GM12878 (cell line): Measurements from ENCODE around the gene MARVELD2. TPM values are rescaled to one million over a fixed set of nuclear protein-coding genes. Genes with fewer than 3 reads are reported as not detected.

Experiments
- ATAC-seq: fragments of 200-7000 bp; cut with Tn5 transposase; 3 replicates; pipeline ENCODE4 v1.9.1; 2020; ENCODE audit warnings: mild to moderate bottlenecking, moderate library complexity
- BruUV-seq: library from RNA; stranded (reverse); fragments of 400-500 nt; replicated peaks from 2 replicates; lab custom pipeline; 2021; lab: Mats Ljungman, UMichigan
- CTCF ChIA-PET: fragments of 300-600 bp; sonication (Branson Sonifier 250); formaldehyde crosslinking; extraction: SDS; loops from one replicate; lab custom pipeline; 2021; ENCODE audit warnings: inconsistent platforms; lab: Yijun Ruan, JAX
- POLR2A ChIA-PET: fragments of 350-600 bp; formaldehyde crosslinking; extraction: SDS; loops from one replicate; lab custom pipeline; 2021; ENCODE audit warnings: inconsistent platforms; lab: Charles Lee
- RAD21 ChIA-PET: fragments of 300-600 bp; sonication (Branson Sonifier 250); formaldehyde crosslinking; loops from one replicate; lab custom pipeline; 2023; ENCODE audit warnings: antibody characterized with exemption; ENCODE audit not compliant: unreplicated experiment; lab: Charles Lee
- SMC1A ChIA-PET: fragments of 300-600 bp; sonication (Branson Sonifier 250); formaldehyde crosslinking; loops from one replicate; lab custom pipeline; 2023; ENCODE audit not compliant: unreplicated experiment, uncharacterized antibody; lab: Charles Lee
- DNase-seq: peaks from one replicate; pipeline ENCODE4 v3.0.0-alpha.2; 2011; ENCODE audit warnings: low read depth, low spot score
- FAIRE-seq: peaks from 3 replicates; lab custom pipeline; 2011; peaks lifted over from hg19 to GRCh38; lab: Jason Lieb, UNC
- H2AFZ ChIP-seq: 2 replicates; pipeline ENCODE4 v1.6.0; 2011; ENCODE audit warnings: low read depth, low read length, control low read depth; ENCODE audit not compliant: control insufficient read depth
- H3K27ac ChIP-seq: 2 replicates; pipeline ENCODE4 v1.5.1; 2011; ENCODE audit warnings: control low read depth; ENCODE audit not compliant: control insufficient read depth, insufficient read depth
- H3K27me3 ChIP-seq, 2 experiments: replicated peaks in 1 of 2; 2 replicates each; pipeline versions ENCODE4 v1.6.0 to v1.6.1; 2011; ENCODE audit warnings: low read length in 1 of 2; ENCODE audit not compliant: control insufficient read depth in 2 of 2, insufficient read depth in 2 of 2
- H3K36me3 ChIP-seq, 2 experiments: 2 replicates each; pipeline ENCODE4 v1.5.1; 2011; ENCODE audit warnings: low read length in 1 of 2; ENCODE audit not compliant: control insufficient read depth in 2 of 2, insufficient read depth in 2 of 2
- H3K4me1 ChIP-seq: 2 replicates; pipeline ENCODE4 v1.6.1; 2011; ENCODE audit warnings: mild to moderate bottlenecking, low read length, moderate library complexity, mixed read lengths; ENCODE audit not compliant: control insufficient read depth, insufficient read depth
- H3K4me2 ChIP-seq: 2 replicates; pipeline ENCODE4 v1.6.0; 2011; ENCODE audit warnings: control low read depth; ENCODE audit not compliant: control insufficient read depth, insufficient read depth
- H3K4me3 ChIP-seq: fragments of 200-600 bp; sonication (generic); 2 replicates; pipeline ENCODE4 v1.5.1; 2016
- H3K79me2 ChIP-seq: 2 replicates; pipeline ENCODE4 v1.6.0; 2011; ENCODE audit warnings: low read length; ENCODE audit not compliant: control insufficient read depth, insufficient read depth
- H3K9ac ChIP-seq: 2 replicates; pipeline ENCODE4 v1.8.0; 2011; ENCODE audit warnings: low read length, control low read depth, mixed read lengths; ENCODE audit not compliant: control insufficient read depth, insufficient read depth
- H3K9me3 ChIP-seq: replicated peaks from 3 replicates; pipeline ENCODE4 v1.5.1; 2011; ENCODE audit warnings: mild to moderate bottlenecking, low read length; ENCODE audit not compliant: control insufficient read depth, insufficient read depth
- H4K20me1 ChIP-seq: 2 replicates; pipeline ENCODE4 v1.6.0; 2011; ENCODE audit not compliant: control insufficient read depth, insufficient read depth
- BRCA1 ChIP-seq: IDR thresholded peaks from 2 replicates; pipeline ENCODE4 v1.6.1; 2011; ENCODE audit warnings: low read depth, low read length, improper control_type of control experiment
- EGR1 ChIP-seq, 2 experiments: IDR thresholded peaks; 1 replicate in 1 of 2; 2 replicates in 1 of 2; pipeline ENCODE4 v1.6.1; 2011 to 2012; ENCODE audit warnings: low read depth in 2 of 2, low read length in 2 of 2, borderline replicate concordance in 1 of 2, mild to moderate bottlenecking in 1 of 2, moderate library complexity in 1 of 2
- MAX ChIP-seq: IDR thresholded peaks from 2 replicates; pipeline ENCODE4 v1.6.1; 2012; ENCODE audit warnings: low read depth, low read length, improper control_type of control experiment
- MYC ChIP-seq: IDR thresholded peaks from 2 replicates; pipeline ENCODE4 v1.6.1; 2011; ENCODE audit warnings: mild to moderate bottlenecking, low read length, moderate library complexity, inconsistent platforms; ENCODE audit not compliant: insufficient read depth, insufficient replicate concordance, insufficient read length, severe bottlenecking
- NBN ChIP-seq: fragments of 450-650 bp; IDR thresholded peaks from 2 replicates; pipeline ENCODE4 v1.6.1; 2016
- NFYA ChIP-seq: IDR thresholded peaks from 2 replicates; pipeline ENCODE4 v1.6.1; 2011; ENCODE audit warnings: low read depth, mild to moderate bottlenecking, low read length, improper control_type of control experiment, borderline replicate concordance
- NFYB ChIP-seq: IDR thresholded peaks from 2 replicates; pipeline ENCODE4 v1.6.1; 2011; ENCODE audit warnings: low read depth, mild to moderate bottlenecking, low read length, improper control_type of control experiment, moderate library complexity; ENCODE audit not compliant: insufficient read depth
- PAX5 ChIP-seq: IDR thresholded peaks from 2 replicates; pipeline ENCODE4 v1.6.1; 2011; ENCODE audit warnings: low read depth, low read length, borderline replicate concordance
- RELA ChIP-seq: fragments of 450-650 bp; IDR thresholded peaks from 2 replicates; pipeline ENCODE4 v1.8.0; 2014; ENCODE audit warnings: borderline replicate concordance; ENCODE audit not compliant: partially characterized antibody
- SMAD1 ChIP-seq: fragments of 450-650 bp; IDR thresholded peaks from 2 replicates; pipeline ENCODE4 v1.6.1; 2018; ENCODE audit warnings: mild to moderate bottlenecking, low read depth; ENCODE audit not compliant: partially characterized antibody
- SMAD5 ChIP-seq: IDR thresholded peaks from 2 replicates; pipeline ENCODE4 v1.6.1; 2016; ENCODE audit warnings: antibody characterized with exemption, low read depth
- TCF7 ChIP-seq: IDR thresholded peaks from 2 replicates; pipeline ENCODE4 v1.6.1; 2014; ENCODE audit warnings: antibody characterized with exemption, borderline replicate concordance
- USF2 ChIP-seq: IDR thresholded peaks from 2 replicates; pipeline ENCODE4 v1.6.1; 2011; ENCODE audit warnings: low read depth, low read length, improper control_type of control experiment, borderline replicate concordance
- WGBS: methylation state at CpG from one replicate; pipeline ENCODE4 v1.1.6; 2016; ENCODE audit warnings: low lambda C conversion rate; ENCODE audit not compliant: insufficient replicate concordance, insufficient coverage; ENCODE audit errors: missing lambda C conversion rate; 5-methylcytosine and 5-hydroxymethylcytosine counted together
- in situ Hi-C: fragments of 300-500 bp; cut with MboI; formaldehyde crosslinking; loops from 9 replicates; pipeline ENCODE4 v1.14.3; 2018; ENCODE audit warnings: mixed read lengths
- intact Hi-C: fragments of 100-400 bp; cut with micrococcal nuclease; formaldehyde crosslinking; loops from one replicate; pipeline ENCODE4 v1.14.2; 2022; ENCODE audit not compliant: unreplicated experiment
- polyA plus RNA-seq, 11 experiments: library from polyadenylated mRNA; depleted of rRNA in 4 of 11; unstranded in 6 of 11; stranded (reverse) in 5 of 11; fragments of >200 nt; fragmentation: Nextera tagmentation in 4 of 11; fragmentation: Illumina TruSeq in 1 of 11; extraction: Ambion mirVana in 4 of 11; extraction: Trizol in 1 of 11; gene quantifications; 1 replicate in 1 of 11; 2 replicates in 10 of 11; pipeline versions ENCODE4 v1.2.1 to v1.2.3, GENCODE V29; 2011 to 2016; ENCODE audit warnings: inconsistent platforms in 2 of 11, missing spikeins in 2 of 11, low read depth in 1 of 11
- total RNA-seq, 4 experiments: library from RNA; depleted of rRNA in 3 of 4; stranded (reverse); fragments of >200 nt in 3 of 4; fragmentation: Illumina TruSeq in 1 of 4; extraction: Trizol in 1 of 4; gene quantifications; 2 replicates each; pipeline versions ENCODE4 v1.2.1 to v1.2.3, GENCODE V29; 2013 to 2021

The MARVELD2 gene
- total and polyA plus RNA-seq, 10 of the 15 experiments (the other 5 are each of a cell fraction or from before 2014, with no cell fraction given), result 0.37 to 6.2 (median 3.8) TPM

GRCh38 chr5:69484891-69485290 lies 70.0 kb downstream of the MARVELD2 start (continued):
- TF ChIP-seq MYC (no peak), NFYA (no peak), MAX (no peak), NBN (no peak), TCF7 (no peak), NFYB (no peak), USF2 (no peak), BRCA1 (no peak), SMAD5 (no peak), RELA (no peak)

GRCh38 chr5:69485471-69485870 lies 70.6 kb downstream of the MARVELD2 start:
- TF ChIP-seq EGR1 (IDR thresholded peaks at IDR 0.05; ENCODE audit: borderline replicate concordance in 1 of 2, low read depth in 2 of 2, low read length in 2 of 2) (no peak), SMAD1 (no peak), PAX5 (peak; percentile 22; the same call in 1 of the 2 replicates)
- no peaks in the 10 kb centered on the region for H3K36me3 ChIP-seq
- intact Hi-C loops, result no loop called here
- RAD21 ChIA-PET, result no interaction called here
- in situ Hi-C loops, result no loop called here
- 0 out of 3 replicates have a peak, but pooled peaks have one; percentile 26 for ATAC-seq
- peaks cover 4% of the 10 kb centered on the region for H3K4me1 ChIP-seq
- CTCF ChIA-PET, result no interaction called here
- H3K4me3 ChIP-seq, result no peak overlapping the region
- 0 out of 2 replicates have a peak overlapping the region, but pooled peaks have one; percentile 53 for H3K4me2 ChIP-seq
- no peak for DNase-seq
- H3K9ac ChIP-seq, result no peak overlapping the region
- POLR2A ChIA-PET, result no interaction called here
- H3K27me3 ChIP-seq, result no peaks in the 10 kb centered on the region
- no peak for FAIRE-seq
- 100% methylated on average over 1 of the region's 1 CpG for WGBS
- no peak overlapping the region for H3K27ac ChIP-seq
- no peak overlapping the region for H2AFZ ChIP-seq
- no peaks in the 10 kb centered on the region for H3K79me2 ChIP-seq
- no peaks in the 10 kb centered on the region for H4K20me1 ChIP-seq
- no TSS peak for BruUV-seq
- no peaks in the 10 kb centered on the region for H3K9me3 ChIP-seq
- SMC1A ChIA-PET, result no interaction called here
